ENCODE results near the gene CTH. TPM values are rescaled to one million over a fixed set of nuclear protein-coding genes. Genes with fewer than 3 reads are reported as not detected.

Gene CTH
- total and polyA plus RNA-seq, 2 experiments from 2014 or later = 31.0 to 34.3 TPM

DNA sequence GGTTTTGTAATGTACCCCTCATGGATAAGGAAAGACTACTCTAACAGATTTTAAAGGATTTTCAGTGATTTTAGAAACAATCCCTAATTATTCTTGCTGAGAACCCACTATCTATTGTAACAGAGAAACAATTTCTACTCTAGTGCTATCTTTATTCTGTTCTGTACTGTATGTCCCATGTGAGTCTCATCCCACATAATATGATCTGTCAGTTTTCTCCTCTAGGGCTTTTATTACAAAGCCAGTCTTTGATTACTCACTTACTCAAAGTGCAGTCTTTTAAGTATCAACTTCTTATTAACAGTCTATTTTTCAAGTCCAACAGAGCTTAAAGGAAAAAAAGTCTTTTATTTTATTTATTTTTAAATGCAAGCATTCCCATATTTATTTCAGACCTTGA is 54.8 kb downstream of the CTH start (continued):
- TF ChIP-seq, protein P1, sequence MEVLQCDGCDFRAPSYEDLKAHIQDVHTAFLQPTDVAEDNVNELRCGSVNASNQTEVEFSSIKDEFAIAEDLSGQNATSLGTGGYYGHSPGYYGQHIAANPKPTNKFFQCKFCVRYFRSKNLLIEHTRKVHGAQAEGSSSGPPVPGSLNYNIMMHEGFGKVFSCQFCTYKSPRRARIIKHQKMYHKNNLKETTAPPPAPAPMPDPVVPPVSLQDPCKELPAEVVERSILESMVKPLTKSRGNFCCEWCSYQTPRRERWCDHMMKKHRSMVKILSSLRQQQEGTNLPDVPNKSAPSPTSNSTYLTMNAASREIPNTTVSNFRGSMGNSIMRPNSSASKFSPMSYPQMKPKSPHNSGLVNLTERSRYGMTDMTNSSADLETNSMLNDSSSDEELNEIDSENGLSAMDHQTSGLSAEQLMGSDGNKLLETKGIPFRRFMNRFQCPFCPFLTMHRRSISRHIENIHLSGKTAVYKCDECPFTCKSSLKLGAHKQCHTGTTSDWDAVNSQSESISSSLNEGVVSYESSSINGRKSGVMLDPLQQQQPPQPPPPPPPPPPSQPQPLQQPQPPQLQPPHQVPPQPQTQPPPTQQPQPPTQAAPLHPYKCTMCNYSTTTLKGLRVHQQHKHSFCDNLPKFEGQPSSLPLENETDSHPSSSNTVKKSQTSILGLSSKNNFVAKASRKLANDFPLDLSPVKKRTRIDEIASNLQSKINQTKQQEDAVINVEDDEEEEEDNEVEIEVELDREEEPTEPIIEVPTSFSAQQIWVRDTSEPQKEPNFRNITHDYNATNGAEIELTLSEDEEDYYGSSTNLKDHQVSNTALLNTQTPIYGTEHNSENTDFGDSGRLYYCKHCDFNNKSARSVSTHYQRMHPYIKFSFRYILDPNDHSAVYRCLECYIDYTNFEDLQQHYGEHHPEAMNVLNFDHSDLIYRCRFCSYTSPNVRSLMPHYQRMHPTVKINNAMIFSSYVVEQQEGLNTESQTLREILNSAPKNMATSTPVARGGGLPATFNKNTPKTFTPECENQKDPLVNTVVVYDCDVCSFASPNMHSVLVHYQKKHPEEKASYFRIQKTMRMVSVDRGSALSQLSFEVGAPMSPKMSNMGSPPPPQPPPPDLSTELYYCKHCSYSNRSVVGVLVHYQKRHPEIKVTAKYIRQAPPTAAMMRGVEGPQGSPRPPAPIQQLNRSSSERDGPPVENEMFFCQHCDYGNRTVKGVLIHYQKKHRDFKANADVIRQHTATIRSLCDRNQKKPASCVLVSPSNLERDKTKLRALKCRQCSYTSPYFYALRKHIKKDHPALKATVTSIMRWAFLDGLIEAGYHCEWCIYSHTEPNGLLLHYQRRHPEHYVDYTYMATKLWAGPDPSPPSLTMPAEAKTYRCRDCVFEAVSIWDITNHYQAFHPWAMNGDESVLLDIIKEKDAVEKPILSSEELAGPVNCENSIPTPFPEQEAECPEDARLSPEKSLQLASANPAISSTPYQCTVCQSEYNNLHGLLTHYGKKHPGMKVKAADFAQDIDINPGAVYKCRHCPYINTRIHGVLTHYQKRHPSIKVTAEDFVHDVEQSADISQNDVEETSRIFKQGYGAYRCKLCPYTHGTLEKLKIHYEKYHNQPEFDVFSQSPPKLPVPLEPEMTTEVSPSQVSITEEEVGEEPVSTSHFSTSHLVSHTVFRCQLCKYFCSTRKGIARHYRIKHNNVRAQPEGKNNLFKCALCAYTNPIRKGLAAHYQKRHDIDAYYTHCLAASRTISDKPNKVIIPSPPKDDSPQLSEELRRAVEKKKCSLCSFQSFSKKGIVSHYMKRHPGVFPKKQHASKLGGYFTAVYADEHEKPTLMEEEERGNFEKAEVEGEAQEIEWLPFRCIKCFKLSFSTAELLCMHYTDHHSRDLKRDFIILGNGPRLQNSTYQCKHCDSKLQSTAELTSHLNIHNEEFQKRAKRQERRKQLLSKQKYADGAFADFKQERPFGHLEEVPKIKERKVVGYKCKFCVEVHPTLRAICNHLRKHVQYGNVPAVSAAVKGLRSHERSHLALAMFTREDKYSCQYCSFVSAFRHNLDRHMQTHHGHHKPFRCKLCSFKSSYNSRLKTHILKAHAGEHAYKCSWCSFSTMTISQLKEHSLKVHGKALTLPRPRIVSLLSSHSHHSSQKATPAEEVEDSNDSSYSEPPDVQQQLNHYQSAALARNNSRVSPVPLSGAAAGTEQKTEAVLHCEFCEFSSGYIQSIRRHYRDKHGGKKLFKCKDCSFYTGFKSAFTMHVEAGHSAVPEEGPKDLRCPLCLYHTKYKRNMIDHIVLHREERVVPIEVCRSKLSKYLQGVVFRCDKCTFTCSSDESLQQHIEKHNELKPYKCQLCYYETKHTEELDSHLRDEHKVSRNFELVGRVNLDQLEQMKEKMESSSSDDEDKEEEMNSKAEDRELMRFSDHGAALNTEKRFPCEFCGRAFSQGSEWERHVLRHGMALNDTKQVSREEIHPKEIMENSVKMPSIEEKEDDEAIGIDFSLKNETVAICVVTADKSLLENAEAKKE (CRISPR knock-in tag; IDR thresholded peaks at IDR 0.05) = no peak
- TF ChIP-seq, protein P2, sequence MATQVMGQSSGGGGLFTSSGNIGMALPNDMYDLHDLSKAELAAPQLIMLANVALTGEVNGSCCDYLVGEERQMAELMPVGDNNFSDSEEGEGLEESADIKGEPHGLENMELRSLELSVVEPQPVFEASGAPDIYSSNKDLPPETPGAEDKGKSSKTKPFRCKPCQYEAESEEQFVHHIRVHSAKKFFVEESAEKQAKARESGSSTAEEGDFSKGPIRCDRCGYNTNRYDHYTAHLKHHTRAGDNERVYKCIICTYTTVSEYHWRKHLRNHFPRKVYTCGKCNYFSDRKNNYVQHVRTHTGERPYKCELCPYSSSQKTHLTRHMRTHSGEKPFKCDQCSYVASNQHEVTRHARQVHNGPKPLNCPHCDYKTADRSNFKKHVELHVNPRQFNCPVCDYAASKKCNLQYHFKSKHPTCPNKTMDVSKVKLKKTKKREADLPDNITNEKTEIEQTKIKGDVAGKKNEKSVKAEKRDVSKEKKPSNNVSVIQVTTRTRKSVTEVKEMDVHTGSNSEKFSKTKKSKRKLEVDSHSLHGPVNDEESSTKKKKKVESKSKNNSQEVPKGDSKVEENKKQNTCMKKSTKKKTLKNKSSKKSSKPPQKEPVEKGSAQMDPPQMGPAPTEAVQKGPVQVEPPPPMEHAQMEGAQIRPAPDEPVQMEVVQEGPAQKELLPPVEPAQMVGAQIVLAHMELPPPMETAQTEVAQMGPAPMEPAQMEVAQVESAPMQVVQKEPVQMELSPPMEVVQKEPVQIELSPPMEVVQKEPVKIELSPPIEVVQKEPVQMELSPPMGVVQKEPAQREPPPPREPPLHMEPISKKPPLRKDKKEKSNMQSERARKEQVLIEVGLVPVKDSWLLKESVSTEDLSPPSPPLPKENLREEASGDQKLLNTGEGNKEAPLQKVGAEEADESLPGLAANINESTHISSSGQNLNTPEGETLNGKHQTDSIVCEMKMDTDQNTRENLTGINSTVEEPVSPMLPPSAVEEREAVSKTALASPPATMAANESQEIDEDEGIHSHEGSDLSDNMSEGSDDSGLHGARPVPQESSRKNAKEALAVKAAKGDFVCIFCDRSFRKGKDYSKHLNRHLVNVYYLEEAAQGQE (IDR thresholded peaks at IDR 0.05; ENCODE audit: unreplicated experiment) = no peak
- no peak for TF ChIP-seq JUNB (IDR thresholded peaks at IDR 0.05; ENCODE audit: unreplicated experiment)

DNA sequence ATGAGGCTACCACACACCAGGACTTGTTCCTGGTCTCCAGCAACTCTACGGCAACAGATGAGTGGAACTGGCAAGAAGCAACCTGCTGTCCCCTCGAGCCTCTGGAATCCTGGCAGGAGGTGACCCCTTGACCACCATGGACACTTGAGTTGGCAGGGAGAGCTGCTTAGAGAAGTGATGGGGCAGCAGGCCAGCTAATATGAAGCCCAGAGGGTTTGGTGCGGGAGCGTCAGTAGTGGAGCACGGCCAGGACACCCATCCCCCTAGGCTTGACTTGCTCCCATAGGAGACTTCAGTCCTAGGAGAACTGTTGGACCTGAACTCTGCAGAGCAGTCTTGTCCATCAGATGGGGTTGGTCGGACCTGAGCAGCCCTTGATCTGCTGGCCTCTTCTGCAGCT is 56.5 kb downstream of the CTH start:
- H3K4me3 ChIP-seq = no peak overlapping the region
- no peak overlapping the region for H3K4me3 Mint-ChIP-seq
- peaks cover 3% of the 10 kb centered on the region; the same call in 2 of the 3 replicates for H3K9me3 Mint-ChIP-seq
- no peaks in the 10 kb centered on the region for H3K4me1 ChIP-seq (ENCODE audit: insufficient read depth)
- H3K4me1 Mint-ChIP-seq = no peaks in the 10 kb centered on the region
- H3K27me3 Mint-ChIP-seq (ENCODE audit: insufficient read depth, low read depth, poor library complexity) = no peaks in the 10 kb centered on the region
- H3K4me2 ChIP-seq = no peak overlapping the region
- H3K79me2 ChIP-seq (replicated peaks; ENCODE audit: insufficient read depth) = no peaks in the 10 kb centered on the region
- no peak overlapping the region for H3K27ac Mint-ChIP-seq
- DNase-seq (ENCODE audit: low spot score) (no peak), ATAC-seq (no peak)
- no peaks in the 10 kb centered on the region for H3F3A ChIP-seq (replicated peaks; ENCODE audit: low read depth)
- H3K36me3 ChIP-seq (ENCODE audit: insufficient read depth) = no peaks in the 10 kb centered on the region
- H2AFZ ChIP-seq = 0 out of 2 replicates have a peak overlapping the region, but pooled peaks have one; percentile 33
- H3K9me2 ChIP-seq (ENCODE audit: insufficient read depth) = peaks cover 7% of the 10 kb centered on the region; the same call in 1 of the 2 replicates
- no peaks in the 10 kb centered on the region for H3K27me3 ChIP-seq (ENCODE audit: insufficient read depth)
- no peak overlapping the region for H3K27ac ChIP-seq (ENCODE audit: low read depth)
- H3K36me3 Mint-ChIP-seq (ENCODE audit: low read depth) = peaks cover 3% of the 10 kb centered on the region; the same call in 1 of the 3 replicates
- no peaks in the 10 kb centered on the region for H4K20me1 ChIP-seq (replicated peaks; ENCODE audit: insufficient read depth)
- no peak for TF ChIP-seq EZH2phosphoT487 (IDR thresholded peaks at IDR 0.05; ENCODE audit: unreplicated experiment)
- no peak for TF ChIP-seq EZH2 (IDR thresholded peaks at IDR 0.05; ENCODE audit: low read depth, unreplicated experiment)
- TF ChIP-seq, protein P1 (CRISPR knock-in tag; IDR thresholded peaks at IDR 0.05) = no peak
- TF ChIP-seq NANOG (IDR thresholded peaks at IDR 0.05; ENCODE audit: borderline replicate concordance) = no peak

Data from GM23338 (cell line).